ENCODE results near the gene SH2D4B.

SH2D4B gene

DNA sequence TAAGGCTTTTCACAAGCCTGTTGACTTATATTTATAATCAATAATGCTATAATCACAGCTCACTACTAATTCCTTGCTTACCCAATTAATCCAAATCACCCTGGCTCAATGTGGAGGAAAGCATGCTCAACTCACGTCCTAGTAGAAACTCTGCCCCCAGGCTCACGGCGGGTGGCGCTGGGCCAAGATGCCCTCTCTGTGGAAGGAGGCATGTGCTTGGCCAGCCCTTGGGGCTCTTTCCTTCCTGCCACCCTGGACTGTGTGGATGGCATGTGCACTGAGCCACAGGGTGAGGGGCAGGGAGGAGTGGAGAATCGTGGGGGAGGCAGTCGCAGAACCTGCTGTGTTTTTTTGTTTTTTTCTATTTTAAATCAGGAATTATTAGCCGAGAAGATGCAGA is 96.2 kb downstream of the SH2D4B start:
- no peak for DNase-seq (ENCODE audit: low read depth)
- TF ChIP-seq, protein P1, sequence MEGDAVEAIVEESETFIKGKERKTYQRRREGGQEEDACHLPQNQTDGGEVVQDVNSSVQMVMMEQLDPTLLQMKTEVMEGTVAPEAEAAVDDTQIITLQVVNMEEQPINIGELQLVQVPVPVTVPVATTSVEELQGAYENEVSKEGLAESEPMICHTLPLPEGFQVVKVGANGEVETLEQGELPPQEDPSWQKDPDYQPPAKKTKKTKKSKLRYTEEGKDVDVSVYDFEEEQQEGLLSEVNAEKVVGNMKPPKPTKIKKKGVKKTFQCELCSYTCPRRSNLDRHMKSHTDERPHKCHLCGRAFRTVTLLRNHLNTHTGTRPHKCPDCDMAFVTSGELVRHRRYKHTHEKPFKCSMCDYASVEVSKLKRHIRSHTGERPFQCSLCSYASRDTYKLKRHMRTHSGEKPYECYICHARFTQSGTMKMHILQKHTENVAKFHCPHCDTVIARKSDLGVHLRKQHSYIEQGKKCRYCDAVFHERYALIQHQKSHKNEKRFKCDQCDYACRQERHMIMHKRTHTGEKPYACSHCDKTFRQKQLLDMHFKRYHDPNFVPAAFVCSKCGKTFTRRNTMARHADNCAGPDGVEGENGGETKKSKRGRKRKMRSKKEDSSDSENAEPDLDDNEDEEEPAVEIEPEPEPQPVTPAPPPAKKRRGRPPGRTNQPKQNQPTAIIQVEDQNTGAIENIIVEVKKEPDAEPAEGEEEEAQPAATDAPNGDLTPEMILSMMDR (IDR thresholded peaks at IDR 0.05; ENCODE audit: control insufficient read depth, extremely low read depth, insufficient read depth) = no peak
- no peak overlapping the region for H3K4me3 ChIP-seq (ENCODE audit: low read depth, low read length)

DNA sequence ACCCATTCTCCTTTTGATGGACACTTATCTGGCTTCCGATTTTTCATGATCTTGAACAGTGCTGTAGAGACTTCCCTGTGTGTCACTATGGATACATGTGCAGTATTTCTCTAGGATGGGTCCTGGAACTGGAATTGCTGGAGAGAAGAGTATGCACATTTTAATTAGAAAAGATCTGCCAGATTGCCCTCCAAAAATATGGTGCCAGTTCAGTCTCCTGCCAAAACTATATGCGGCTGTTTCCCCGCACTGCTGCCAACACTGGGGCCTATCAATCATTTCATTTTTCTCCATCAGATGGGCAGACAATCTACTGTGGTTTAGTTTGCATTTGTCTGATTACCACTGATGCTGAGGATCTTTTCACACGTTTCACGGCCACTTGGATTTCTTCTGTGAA is 105.0 kb downstream of the SH2D4B start:
- TF ChIP-seq, protein P1 (IDR thresholded peaks at IDR 0.05; ENCODE audit: control insufficient read depth, extremely low read depth, insufficient read depth) = no peak
- no peak overlapping the region for H3K4me3 ChIP-seq (ENCODE audit: low read depth, low read length)
- no peak for DNase-seq (ENCODE audit: low read depth)

DNA sequence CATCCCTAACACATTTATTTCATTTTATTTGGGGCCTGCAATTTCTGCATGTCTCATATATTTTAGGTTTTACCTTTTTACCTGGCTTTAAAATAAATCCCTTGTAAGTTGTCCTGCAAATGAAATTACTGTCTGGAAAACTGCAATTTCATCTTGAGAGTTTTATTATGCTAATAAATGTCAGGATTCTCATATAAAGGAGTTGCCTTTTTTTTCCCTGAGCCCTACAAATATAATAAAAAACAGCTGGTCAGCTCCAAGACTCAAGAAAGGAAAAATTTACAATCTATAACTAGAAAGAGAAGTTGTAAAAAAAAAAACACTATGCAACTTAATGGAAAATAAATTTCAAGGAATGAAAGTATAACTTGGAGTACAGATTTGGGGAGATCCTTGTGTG is 108.7 kb downstream of the SH2D4B start:
- TF ChIP-seq, protein P1 (IDR thresholded peaks at IDR 0.05; ENCODE audit: control insufficient read depth, extremely low read depth, insufficient read depth) = no peak
- DNase-seq (ENCODE audit: low read depth) = no peak
- H3K4me3 ChIP-seq (ENCODE audit: low read depth, low read length) = no peak overlapping the region

DNA sequence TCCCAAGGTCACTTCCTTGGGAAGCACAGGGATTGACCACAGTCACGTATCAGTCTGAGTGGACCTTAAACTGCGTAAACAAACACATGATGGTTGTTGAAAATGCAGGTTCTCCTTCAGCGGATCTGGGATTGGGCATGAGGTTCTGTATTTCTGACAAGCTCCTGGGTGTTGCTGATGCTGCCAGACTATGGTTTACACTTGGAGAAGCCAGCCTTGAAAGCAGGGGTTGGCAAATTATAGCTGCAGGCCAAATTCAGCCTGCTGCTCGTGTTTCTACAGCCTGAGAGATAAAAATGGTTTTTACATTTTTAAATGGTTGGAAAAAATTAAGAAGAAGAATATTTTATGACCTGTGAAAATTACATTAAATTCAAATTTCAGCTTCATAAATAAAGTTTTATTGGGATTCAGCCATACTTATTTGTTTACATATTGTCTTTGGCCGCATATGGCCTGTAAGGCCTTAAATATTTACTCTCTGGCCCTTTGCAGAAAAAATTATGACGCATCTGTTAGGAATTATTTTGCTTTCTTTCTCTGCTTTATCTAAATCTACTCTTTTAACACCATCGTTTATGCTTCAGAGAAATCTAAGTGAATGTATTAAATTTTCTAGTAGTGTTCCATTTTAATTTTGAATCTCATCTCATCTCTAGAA is 109.6 kb downstream of the SH2D4B start:
- TF ChIP-seq, protein P1 (IDR thresholded peaks at IDR 0.05; ENCODE audit: control insufficient read depth, extremely low read depth, insufficient read depth) = no peak
- peak; percentile 66 for DNase-seq (ENCODE audit: low read depth)
- H3K4me3 ChIP-seq (ENCODE audit: low read depth, low read length) = no peak overlapping the region

DNA sequence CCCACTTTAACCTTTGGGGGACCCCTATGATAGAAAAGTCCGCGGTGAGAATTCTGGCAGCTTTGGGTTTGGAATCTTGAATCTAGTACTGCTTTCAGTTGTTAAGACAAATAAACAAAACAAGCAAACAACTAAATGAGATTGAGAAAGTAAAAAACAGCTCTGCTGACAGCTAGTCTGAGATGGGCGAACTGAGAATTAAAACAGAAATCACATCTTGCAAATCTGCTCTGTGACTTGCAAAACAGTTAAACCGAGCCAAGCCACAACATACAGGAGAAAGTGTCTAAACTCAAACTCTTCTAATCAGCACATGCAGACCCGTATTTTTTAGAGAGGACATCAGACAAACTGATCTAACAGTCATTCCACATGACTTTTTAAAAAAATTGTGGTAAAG is 110.4 kb downstream of the SH2D4B start:
- TF ChIP-seq, protein P1 (IDR thresholded peaks at IDR 0.05; ENCODE audit: control insufficient read depth, extremely low read depth, insufficient read depth) = no peak
- H3K4me3 ChIP-seq (ENCODE audit: low read depth, low read length) = no peak overlapping the region
- no peak for DNase-seq (ENCODE audit: low read depth)

DNA sequence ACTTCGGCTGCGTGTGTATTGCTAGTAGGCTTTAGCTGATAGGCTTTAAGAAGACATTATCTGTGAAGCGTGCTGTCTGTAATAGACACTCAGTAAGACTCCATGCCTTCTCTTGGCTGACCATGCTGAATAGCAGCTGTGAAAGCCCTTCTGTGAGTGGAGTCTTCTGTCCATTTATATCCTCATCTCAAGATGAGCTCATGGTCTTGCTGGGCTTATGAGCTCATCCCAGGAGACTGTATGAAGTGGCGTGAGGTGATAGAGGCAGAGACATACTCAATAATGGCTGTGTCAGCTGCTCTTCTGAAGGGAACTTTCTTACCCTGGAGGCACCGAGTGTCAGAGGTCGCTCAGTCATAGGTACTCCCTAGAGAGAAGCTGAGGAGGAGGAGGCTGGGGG is 111.5 kb downstream of the SH2D4B start:
- no peak overlapping the region for H3K4me3 ChIP-seq (ENCODE audit: low read depth, low read length)

More for the DNA sequence above, 111.5 kb downstream of the SH2D4B start:
- DNase-seq (ENCODE audit: low read depth) = no peak
- TF ChIP-seq, protein P1 (IDR thresholded peaks at IDR 0.05; ENCODE audit: control insufficient read depth, extremely low read depth, insufficient read depth) = no peak

Measured in LNCaP clone FGC (cell line).